ENCODE data around the gene DNAJA2.

GRCh38 chr16:46918400-46918799 lies 55.1 kb downstream of the DNAJA2 start:
- no peak for TF ChIP-seq POLR2A (IDR thresholded peaks at IDR 0.05)
- no peak for TF ChIP-seq CTCF (IDR thresholded peaks at IDR 0.05)
